GM12878 (cell line): ENCODE measurements around the gene PTPRJ. TPM values are rescaled to one million over a fixed set of nuclear protein-coding genes. Genes with fewer than 3 reads are reported as not detected.

Source experiments
- ATAC-seq: fragments of 200-7000 bp; cut with Tn5 transposase; 3 replicates; pipeline ENCODE4 v1.9.1; 2020; ENCODE audit warnings: mild to moderate bottlenecking, moderate library complexity
- BruUV-seq: library from RNA; stranded (reverse); fragments of 400-500 nt; replicated peaks from 2 replicates; lab custom pipeline; 2021; lab: Mats Ljungman, UMichigan
- CTCF ChIA-PET: fragments of 300-600 bp; sonication (Branson Sonifier 250); formaldehyde crosslinking; extraction: SDS; loops from one replicate; lab custom pipeline; 2021; ENCODE audit warnings: inconsistent platforms; lab: Yijun Ruan, JAX
- POLR2A ChIA-PET: fragments of 350-600 bp; formaldehyde crosslinking; extraction: SDS; loops from one replicate; lab custom pipeline; 2021; ENCODE audit warnings: inconsistent platforms; lab: Charles Lee
- RAD21 ChIA-PET: fragments of 300-600 bp; sonication (Branson Sonifier 250); formaldehyde crosslinking; loops from one replicate; lab custom pipeline; 2023; ENCODE audit warnings: antibody characterized with exemption; ENCODE audit not compliant: unreplicated experiment; lab: Charles Lee
- SMC1A ChIA-PET: fragments of 300-600 bp; sonication (Branson Sonifier 250); formaldehyde crosslinking; loops from one replicate; lab custom pipeline; 2023; ENCODE audit not compliant: unreplicated experiment, uncharacterized antibody; lab: Charles Lee
- DNase-seq: peaks from one replicate; pipeline ENCODE4 v3.0.0-alpha.2; 2011; ENCODE audit warnings: low read depth, low spot score
- FAIRE-seq: peaks from 3 replicates; lab custom pipeline; 2011; peaks lifted over from hg19 to GRCh38; lab: Jason Lieb, UNC
- H2AFZ ChIP-seq: 2 replicates; pipeline ENCODE4 v1.6.0; 2011; ENCODE audit warnings: low read depth, low read length, control low read depth; ENCODE audit not compliant: control insufficient read depth
- H3K27ac ChIP-seq: 2 replicates; pipeline ENCODE4 v1.5.1; 2011; ENCODE audit warnings: control low read depth; ENCODE audit not compliant: control insufficient read depth, insufficient read depth
- H3K27me3 ChIP-seq, 2 experiments: replicated peaks in 1 of 2; 2 replicates each; pipeline versions ENCODE4 v1.6.0 to v1.6.1; 2011; ENCODE audit warnings: low read length in 1 of 2; ENCODE audit not compliant: control insufficient read depth in 2 of 2, insufficient read depth in 2 of 2
- H3K36me3 ChIP-seq, 2 experiments: 2 replicates each; pipeline ENCODE4 v1.5.1; 2011; ENCODE audit warnings: low read length in 1 of 2; ENCODE audit not compliant: control insufficient read depth in 2 of 2, insufficient read depth in 2 of 2
- H3K4me1 ChIP-seq: 2 replicates; pipeline ENCODE4 v1.6.1; 2011; ENCODE audit warnings: mild to moderate bottlenecking, low read length, moderate library complexity, mixed read lengths; ENCODE audit not compliant: control insufficient read depth, insufficient read depth
- H3K4me2 ChIP-seq: 2 replicates; pipeline ENCODE4 v1.6.0; 2011; ENCODE audit warnings: control low read depth; ENCODE audit not compliant: control insufficient read depth, insufficient read depth
- H3K4me3 ChIP-seq: fragments of 200-600 bp; sonication (generic); 2 replicates; pipeline ENCODE4 v1.5.1; 2016
- H3K79me2 ChIP-seq: 2 replicates; pipeline ENCODE4 v1.6.0; 2011; ENCODE audit warnings: low read length; ENCODE audit not compliant: control insufficient read depth, insufficient read depth
- H3K9ac ChIP-seq: 2 replicates; pipeline ENCODE4 v1.8.0; 2011; ENCODE audit warnings: low read length, control low read depth, mixed read lengths; ENCODE audit not compliant: control insufficient read depth, insufficient read depth
- H3K9me3 ChIP-seq: replicated peaks from 3 replicates; pipeline ENCODE4 v1.5.1; 2011; ENCODE audit warnings: mild to moderate bottlenecking, low read length; ENCODE audit not compliant: control insufficient read depth, insufficient read depth
- H4K20me1 ChIP-seq: 2 replicates; pipeline ENCODE4 v1.6.0; 2011; ENCODE audit not compliant: control insufficient read depth, insufficient read depth
- BACH1 ChIP-seq: fragments of 450-650 bp; IDR thresholded peaks from 2 replicates; pipeline ENCODE4 v1.6.1; 2017; ENCODE audit warnings: mild to moderate bottlenecking, borderline replicate concordance
- CHD1 ChIP-seq: IDR thresholded peaks from 2 replicates; pipeline ENCODE4 v1.6.1; 2012; ENCODE audit warnings: low read depth, low read length, improper control_type of control experiment
- EED ChIP-seq: sonication (generic); IDR thresholded peaks from 2 replicates; pipeline ENCODE4 v1.6.1; 2016; ENCODE audit warnings: antibody characterized with exemption, low read depth
- EGR1 ChIP-seq, 2 experiments: IDR thresholded peaks; 1 replicate in 1 of 2; 2 replicates in 1 of 2; pipeline ENCODE4 v1.6.1; 2011 to 2012; ENCODE audit warnings: low read depth in 2 of 2, low read length in 2 of 2, borderline replicate concordance in 1 of 2, mild to moderate bottlenecking in 1 of 2, moderate library complexity in 1 of 2
- EP300 ChIP-seq, 2 experiments: fragments of 150-350 bp in 1 of 2; IDR thresholded peaks; 2 replicates each; pipeline ENCODE4 v1.6.1; 2011 to 2012; ENCODE audit warnings: low read depth in 2 of 2, low read length in 2 of 2, borderline replicate concordance in 1 of 2, improper control_type of control experiment in 1 of 2, inconsistent platforms in 1 of 2; ENCODE audit not compliant: control insufficient read depth in 1 of 2
- ETV6 ChIP-seq, 2 experiments: fragments of 450-650 bp in 1 of 2; IDR thresholded peaks in 1 of 2; conservative IDR thresholded peaks in 1 of 2; 2 replicates each; pipeline ENCODE4 v1.6.1; 2014; ENCODE audit warnings: antibody characterized with exemption in 1 of 2, borderline replicate concordance in 1 of 2, low read depth in 1 of 2, mild to moderate bottlenecking in 1 of 2, moderate library complexity in 1 of 2
- IRF3 ChIP-seq: fragments of 450-650 bp; IDR thresholded peaks from 2 replicates; pipeline ENCODE4 v1.6.1; 2014; ENCODE audit warnings: mild to moderate bottlenecking
- JUND ChIP-seq: IDR thresholded peaks from 2 replicates; pipeline ENCODE4 v1.6.1; 2012; ENCODE audit warnings: low read depth, mild to moderate bottlenecking, low read length, improper control_type of control experiment, moderate library complexity
- KAT2A ChIP-seq: conservative IDR thresholded peaks from 2 replicates; pipeline ENCODE4 v1.6.1; 2011; ENCODE audit warnings: low read depth, low read length; ENCODE audit not compliant: control insufficient read depth
- MTA3 ChIP-seq: IDR thresholded peaks from 2 replicates; pipeline ENCODE4 v1.6.1; 2012; ENCODE audit warnings: low read length, inconsistent platforms, borderline replicate concordance
- SIX5 ChIP-seq: IDR thresholded peaks from 2 replicates; pipeline ENCODE4 v1.6.1; 2011; ENCODE audit warnings: mild to moderate bottlenecking, low read depth, low read length, moderate library complexity; ENCODE audit not compliant: severe bottlenecking
- SMAD5 ChIP-seq: IDR thresholded peaks from 2 replicates; pipeline ENCODE4 v1.6.1; 2016; ENCODE audit warnings: antibody characterized with exemption, low read depth
- ZBTB4 ChIP-seq: fragments of 450-650 bp; formaldehyde crosslinking; IDR thresholded peaks from 2 replicates; pipeline ENCODE4 v1.4.0; 2022; ENCODE audit warnings: mild to moderate bottlenecking, moderate library complexity
- WGBS: methylation state at CpG from one replicate; pipeline ENCODE4 v1.1.6; 2016; ENCODE audit warnings: low lambda C conversion rate; ENCODE audit not compliant: insufficient replicate concordance, insufficient coverage; ENCODE audit errors: missing lambda C conversion rate; 5-methylcytosine and 5-hydroxymethylcytosine counted together
- in situ Hi-C: fragments of 300-500 bp; cut with MboI; formaldehyde crosslinking; loops from 9 replicates; pipeline ENCODE4 v1.14.3; 2018; ENCODE audit warnings: mixed read lengths
- intact Hi-C: fragments of 100-400 bp; cut with micrococcal nuclease; formaldehyde crosslinking; loops from one replicate; pipeline ENCODE4 v1.14.2; 2022; ENCODE audit not compliant: unreplicated experiment
- polyA plus RNA-seq, 11 experiments: library from polyadenylated mRNA; depleted of rRNA in 4 of 11; unstranded in 6 of 11; stranded (reverse) in 5 of 11; fragments of >200 nt; fragmentation: Nextera tagmentation in 4 of 11; fragmentation: Illumina TruSeq in 1 of 11; extraction: Ambion mirVana in 4 of 11; extraction: Trizol in 1 of 11; gene quantifications; 1 replicate in 1 of 11; 2 replicates in 10 of 11; pipeline versions ENCODE4 v1.2.1 to v1.2.3, GENCODE V29; 2011 to 2016; ENCODE audit warnings: inconsistent platforms in 2 of 11, missing spikeins in 2 of 11, low read depth in 1 of 11
- total RNA-seq, 4 experiments: library from RNA; depleted of rRNA in 3 of 4; stranded (reverse); fragments of >200 nt in 3 of 4; fragmentation: Illumina TruSeq in 1 of 4; extraction: Trizol in 1 of 4; gene quantifications; 2 replicates each; pipeline versions ENCODE4 v1.2.1 to v1.2.3, GENCODE V29; 2013 to 2021
- TF ChIP-seq, protein P1 (sequence below): fragments of 450-650 bp; IDR thresholded peaks from 2 replicates; pipeline ENCODE4 v1.6.1; 2018; ENCODE audit warnings: borderline replicate concordance, mild to moderate bottlenecking; ENCODE audit not compliant: partially characterized antibody

Gene PTPRJ
- total and polyA plus RNA-seq, 10 of the 15 experiments (the other 5 are each of a cell fraction or from before 2014, with no cell fraction given) = 0.22 to 22.4 (median 7.4) TPM

GRCh38 chr11:47964546-47964945 lies 15.8 kb upstream of the PTPRJ start (continued):
- TF ChIP-seq SMAD5 (no peak), EGR1 (IDR thresholded peaks at IDR 0.05; ENCODE audit: borderline replicate concordance in 1 of 2, low read depth in 2 of 2, low read length in 2 of 2) (no peak), EP300 (IDR thresholded peaks at IDR 0.05; ENCODE audit: borderline replicate concordance in 1 of 2, control insufficient read depth in 1 of 2, low read depth in 2 of 2, low read length in 2 of 2) (no peak), KAT2A (no peak), MTA3 (no peak), IRF3 (no peak)

DNA sequence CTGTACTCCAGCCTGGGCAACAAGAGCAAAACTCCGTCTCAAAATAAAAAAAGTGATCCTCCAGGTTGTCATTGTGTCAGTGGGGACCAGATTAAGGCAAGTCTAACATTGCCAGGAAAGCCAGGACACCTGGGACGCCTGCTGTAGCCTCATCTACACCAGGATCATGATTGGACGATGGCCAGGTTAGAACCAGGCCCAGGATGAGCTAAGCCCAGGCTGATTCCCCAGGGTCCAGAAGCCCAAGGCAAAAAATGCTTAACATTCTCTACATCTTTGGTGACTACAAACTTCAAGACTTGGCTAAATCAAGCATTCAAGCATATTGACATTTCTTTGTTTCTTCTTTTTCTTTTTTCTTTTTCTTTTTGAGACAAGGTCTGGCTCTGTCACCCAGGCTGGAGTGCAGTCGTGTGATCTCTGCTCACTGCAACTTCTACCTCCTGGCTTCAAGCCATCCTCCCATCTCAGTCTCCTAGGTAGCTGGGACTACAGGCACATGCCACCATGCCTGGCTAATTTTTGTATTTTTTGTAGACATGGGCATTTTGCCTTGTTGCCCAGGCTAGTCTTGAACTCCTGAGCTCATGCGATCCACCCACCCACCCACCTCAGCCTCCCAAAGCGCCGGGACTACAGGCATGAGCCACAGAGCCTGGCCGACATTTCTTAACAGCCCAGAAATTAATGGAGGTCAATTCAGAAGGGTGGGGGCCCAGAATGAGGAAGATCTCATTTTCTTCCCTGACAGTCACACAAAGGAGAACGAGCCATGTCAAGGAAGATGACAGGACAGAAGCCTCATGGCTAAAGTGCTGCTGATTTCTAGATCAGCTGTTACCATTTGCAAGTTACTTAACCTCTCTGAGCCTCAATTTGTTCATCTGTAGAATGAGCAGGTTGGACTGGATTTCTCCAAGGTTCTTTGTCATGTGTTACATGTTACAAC lies 12.5 kb upstream of the PTPRJ start:
- H3K27ac ChIP-seq = no peak overlapping the region
- H4K20me1 ChIP-seq = no peaks in the 10 kb centered on the region
- ChIA-PET POLR2A (no interaction called here), RAD21 (interaction anchor here (0.9 kb wide), 1 partner anchor 140 kb away, joined by 3 read pairs; no protein-coding TSS in a partner anchor), CTCF (no interaction called here), SMC1A (interaction anchor here (1.7 kb wide), 1 partner anchor 140 kb away, joined by 3 read pairs; no protein-coding TSS in a partner anchor)
- in situ Hi-C loops = no loop called here
- no peak overlapping the region for H3K4me2 ChIP-seq
- no peak overlapping the region for H2AFZ ChIP-seq
- no peaks in the 10 kb centered on the region for H3K4me1 ChIP-seq
- DNase-seq (no peak), FAIRE-seq (peak; percentile 64), ATAC-seq (no peak)
- H3K9me3 ChIP-seq = no peaks in the 10 kb centered on the region
- no peak overlapping the region for H3K9ac ChIP-seq
- intact Hi-C loops = no loop called here
- BruUV-seq = no TSS peak
- H3K36me3 ChIP-seq = no peaks in the 10 kb centered on the region
- H3K4me3 ChIP-seq = no peak overlapping the region
- WGBS = 40% methylated on average over 9 of the region's 9 CpGs
- H3K79me2 ChIP-seq = no peaks in the 10 kb centered on the region
- no peaks in the 10 kb centered on the region for H3K27me3 ChIP-seq
- TF ChIP-seq SIX5 = no peak
- TF ChIP-seq, protein P1, sequence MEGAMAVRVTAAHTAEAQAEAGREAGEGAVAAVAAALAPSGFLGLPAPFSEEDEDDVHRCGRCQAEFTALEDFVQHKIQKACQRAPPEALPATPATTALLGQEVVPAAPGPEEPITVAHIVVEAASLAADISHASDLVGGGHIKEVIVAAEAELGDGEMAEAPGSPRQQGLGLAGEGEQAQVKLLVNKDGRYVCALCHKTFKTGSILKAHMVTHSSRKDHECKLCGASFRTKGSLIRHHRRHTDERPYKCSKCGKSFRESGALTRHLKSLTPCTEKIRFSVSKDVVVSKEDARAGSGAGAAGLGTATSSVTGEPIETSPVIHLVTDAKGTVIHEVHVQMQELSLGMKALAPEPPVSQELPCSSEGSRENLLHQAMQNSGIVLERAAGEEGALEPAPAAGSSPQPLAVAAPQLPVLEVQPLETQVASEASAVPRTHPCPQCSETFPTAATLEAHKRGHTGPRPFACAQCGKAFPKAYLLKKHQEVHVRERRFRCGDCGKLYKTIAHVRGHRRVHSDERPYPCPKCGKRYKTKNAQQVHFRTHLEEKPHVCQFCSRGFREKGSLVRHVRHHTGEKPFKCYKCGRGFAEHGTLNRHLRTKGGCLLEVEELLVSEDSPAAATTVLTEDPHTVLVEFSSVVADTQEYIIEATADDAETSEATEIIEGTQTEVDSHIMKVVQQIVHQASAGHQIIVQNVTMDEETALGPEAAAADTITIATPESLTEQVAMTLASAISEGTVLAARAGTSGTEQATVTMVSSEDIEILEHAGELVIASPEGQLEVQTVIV = no peak
- no peak for TF ChIP-seq EED
- no peak for TF ChIP-seq ZBTB4
- TF ChIP-seq BACH1 = no peak
- no peak for TF ChIP-seq CHD1
- TF ChIP-seq ETV6 (conservative IDR thresholded peaks at IDR 0.05 in 1 of 2, IDR thresholded peaks at IDR 0.05 in 1 of 2; ENCODE audit: borderline replicate concordance in 1 of 2, low read depth in 1 of 2) = no peak
- TF ChIP-seq JUND = no peak
